Measurements from ENCODE around the gene ABCA8. TPM values are rescaled to one million over a fixed set of nuclear protein-coding genes. Genes with fewer than 3 reads are reported as not detected.

The ABCA8 gene
- total RNA-seq, 4 donors from 2014 or later = 10.9 to 87.5 (median 21.2) TPM

DNA sequence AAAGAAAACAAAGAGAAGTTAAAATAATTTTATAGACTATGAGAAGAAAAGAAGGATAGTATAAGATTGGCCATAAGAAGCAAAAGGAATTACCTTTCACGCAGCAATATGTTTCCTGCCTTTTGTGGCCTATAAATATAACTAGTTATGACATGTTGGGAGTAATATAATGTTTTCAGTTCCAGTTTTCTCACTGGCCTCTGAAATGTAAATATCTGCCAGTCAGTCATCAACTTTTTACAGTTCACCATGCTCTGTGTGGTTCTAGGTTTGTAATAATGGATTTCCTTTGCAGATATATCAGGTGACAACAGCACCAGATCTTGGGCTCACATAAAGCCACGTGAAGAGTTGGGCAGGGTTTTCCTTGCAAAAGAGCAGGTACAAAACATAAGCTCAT is 94.3 kb downstream of the ABCA8 start:
- H3K9me3 ChIP-seq = peaks cover 0 to 5% (median 0%) of the 10 kb centered on the region in 4 donors
- no peaks in the 10 kb centered on the region for H3K27me3 ChIP-seq
- H3K4me3 ChIP-seq = no peak overlapping the region
- no peaks in the 10 kb centered on the region for H3K4me1 ChIP-seq
- no peak overlapping the region for H3K27ac ChIP-seq
- DNase-seq = no peak
- no peaks in the 10 kb centered on the region for H3K36me3 ChIP-seq
- TF ChIP-seq, protein P1, sequence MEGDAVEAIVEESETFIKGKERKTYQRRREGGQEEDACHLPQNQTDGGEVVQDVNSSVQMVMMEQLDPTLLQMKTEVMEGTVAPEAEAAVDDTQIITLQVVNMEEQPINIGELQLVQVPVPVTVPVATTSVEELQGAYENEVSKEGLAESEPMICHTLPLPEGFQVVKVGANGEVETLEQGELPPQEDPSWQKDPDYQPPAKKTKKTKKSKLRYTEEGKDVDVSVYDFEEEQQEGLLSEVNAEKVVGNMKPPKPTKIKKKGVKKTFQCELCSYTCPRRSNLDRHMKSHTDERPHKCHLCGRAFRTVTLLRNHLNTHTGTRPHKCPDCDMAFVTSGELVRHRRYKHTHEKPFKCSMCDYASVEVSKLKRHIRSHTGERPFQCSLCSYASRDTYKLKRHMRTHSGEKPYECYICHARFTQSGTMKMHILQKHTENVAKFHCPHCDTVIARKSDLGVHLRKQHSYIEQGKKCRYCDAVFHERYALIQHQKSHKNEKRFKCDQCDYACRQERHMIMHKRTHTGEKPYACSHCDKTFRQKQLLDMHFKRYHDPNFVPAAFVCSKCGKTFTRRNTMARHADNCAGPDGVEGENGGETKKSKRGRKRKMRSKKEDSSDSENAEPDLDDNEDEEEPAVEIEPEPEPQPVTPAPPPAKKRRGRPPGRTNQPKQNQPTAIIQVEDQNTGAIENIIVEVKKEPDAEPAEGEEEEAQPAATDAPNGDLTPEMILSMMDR (IDR thresholded peaks at IDR 0.05) = no peak
- no peak for TF ChIP-seq POLR2A (IDR thresholded peaks at IDR 0.05)

DNA sequence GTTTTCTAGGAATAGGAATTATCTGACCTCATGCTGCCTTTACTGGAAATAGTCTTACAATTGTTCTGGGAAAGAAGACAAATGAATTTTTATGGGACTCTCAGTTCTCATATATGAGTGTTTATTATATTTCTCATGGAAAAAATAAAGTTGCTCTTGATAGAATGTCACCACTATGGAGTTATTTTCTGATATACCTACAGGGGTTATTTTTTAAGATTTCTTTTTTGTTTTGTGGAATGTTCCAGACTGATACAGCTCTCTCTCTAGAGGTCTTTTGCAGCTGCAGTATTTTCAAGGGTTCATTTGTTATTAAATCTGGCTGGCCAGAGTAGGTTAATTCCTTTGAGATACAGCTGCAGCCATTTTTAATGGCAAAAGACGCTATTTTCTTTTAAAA is 100.7 kb downstream of the ABCA8 start:
- no peak for DNase-seq
- no peak for TF ChIP-seq POLR2A (IDR thresholded peaks at IDR 0.05)
- TF ChIP-seq, protein P1 (IDR thresholded peaks at IDR 0.05) = no peak
- no peaks in the 10 kb centered on the region for H3K4me1 ChIP-seq
- H3K36me3 ChIP-seq = no peaks in the 10 kb centered on the region
- no peak overlapping the region for H3K4me3 ChIP-seq
- H3K27ac ChIP-seq = no peak overlapping the region
- H3K27me3 ChIP-seq = no peaks in the 10 kb centered on the region
- H3K9me3 ChIP-seq = peaks cover 0 to 5% (median 0%) of the 10 kb centered on the region in 4 donors

DNA sequence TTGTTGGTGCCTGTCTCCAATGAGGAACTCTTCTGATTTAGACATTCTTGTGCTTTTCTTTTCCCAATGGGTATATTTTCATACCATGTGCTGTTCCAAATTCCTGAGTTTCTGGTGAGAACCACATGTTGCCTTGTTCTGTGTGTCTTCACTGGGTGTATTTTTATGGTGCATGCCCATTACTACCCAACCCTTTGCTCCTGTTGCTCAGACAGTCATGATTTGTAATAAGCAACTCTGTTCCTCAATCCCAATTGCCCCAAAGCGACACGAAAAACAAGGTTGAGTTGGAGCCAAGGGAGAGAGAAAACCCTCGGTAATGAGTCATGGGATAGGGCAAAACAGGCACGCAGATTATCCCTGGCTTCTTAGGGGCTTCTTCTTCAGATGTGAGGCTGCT is 101.8 kb downstream of the ABCA8 start:
- TF ChIP-seq, protein P1 (IDR thresholded peaks at IDR 0.05) = no peak
- TF ChIP-seq POLR2A (IDR thresholded peaks at IDR 0.05) = no peak
- H3K27ac ChIP-seq = no peak overlapping the region
- H3K36me3 ChIP-seq = no peaks in the 10 kb centered on the region
- no peaks in the 10 kb centered on the region for H3K27me3 ChIP-seq
- no peaks in the 10 kb centered on the region for H3K4me1 ChIP-seq
- no peak overlapping the region for H3K4me3 ChIP-seq
- H3K9me3 ChIP-seq = peaks cover 0 to under 1% (median 0%) of the 10 kb centered on the region in 4 donors
- no peak for DNase-seq

DNA sequence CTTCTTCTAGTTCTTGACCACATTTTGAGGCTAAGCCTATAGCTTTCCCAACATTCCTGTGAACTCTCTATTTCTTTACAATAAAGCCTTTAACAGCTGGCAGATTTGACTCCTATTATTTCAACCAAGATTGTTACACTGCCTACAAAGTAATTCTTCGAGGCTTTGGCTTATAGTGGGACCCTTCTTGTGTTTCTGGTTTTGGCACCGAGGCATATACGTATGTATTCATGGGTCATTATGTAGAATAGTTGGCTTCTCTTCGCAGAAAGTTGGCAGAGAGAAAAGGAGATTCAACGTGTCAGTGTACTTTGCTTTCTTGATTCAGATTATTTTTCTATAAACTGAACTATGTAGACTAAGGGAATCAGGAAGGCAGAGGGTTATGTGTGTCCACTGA is 102.2 kb downstream of the ABCA8 start:
- no peak overlapping the region for H3K27ac ChIP-seq
- no peak for DNase-seq
- H3K27me3 ChIP-seq = no peaks in the 10 kb centered on the region
- H3K4me1 ChIP-seq = no peaks in the 10 kb centered on the region
- H3K36me3 ChIP-seq = no peaks in the 10 kb centered on the region
- H3K9me3 ChIP-seq = no peaks in the 10 kb centered on the region
- TF ChIP-seq, protein P1 (IDR thresholded peaks at IDR 0.05) = no peak
- no peak for TF ChIP-seq POLR2A (IDR thresholded peaks at IDR 0.05)
- H3K4me3 ChIP-seq = no peak overlapping the region

DNA sequence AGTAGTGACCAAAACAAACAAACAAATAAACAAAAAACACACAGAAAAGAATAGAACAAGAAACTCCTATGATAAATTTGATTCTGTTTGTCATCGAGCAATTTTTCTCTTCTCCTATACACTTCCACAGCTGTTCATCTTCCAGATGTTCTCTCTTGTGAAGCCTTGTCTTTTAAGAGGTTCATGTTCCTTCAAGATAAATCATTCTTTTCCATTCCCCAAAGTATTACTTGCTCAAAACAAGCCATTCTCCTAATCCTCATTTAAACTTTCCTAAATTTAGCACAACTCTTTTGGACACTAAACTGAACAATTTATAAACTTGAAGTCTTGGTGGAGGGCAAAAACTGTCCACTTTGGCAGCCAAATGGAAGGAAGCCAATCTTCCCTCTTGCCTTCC is 103.3 kb downstream of the ABCA8 start:
- Histone ChIP-seq H3K27ac (no peak overlapping the region), H3K9me3 (no peaks in the 10 kb centered on the region), H3K4me1 (no peaks in the 10 kb centered on the region), H3K4me3 (no peak overlapping the region), H3K36me3 (no peaks in the 10 kb centered on the region), H3K27me3 (no peaks in the 10 kb centered on the region)
- TF ChIP-seq, protein P1 (IDR thresholded peaks at IDR 0.05) = no peak
- TF ChIP-seq POLR2A (IDR thresholded peaks at IDR 0.05) = no peak
- DNase-seq = no peak
